GM19193 (cell line): ENCODE results near the gene IQCM.

ENCODE experiments used
- POLR2A ChIP-seq: IDR thresholded peaks from 4 replicates; pipeline ENCODE4 v1.6.1; 2011; ENCODE audit not compliant: insufficient read depth, insufficient read length; ENCODE audit errors: extremely low read depth

IQCM gene

DNA sequence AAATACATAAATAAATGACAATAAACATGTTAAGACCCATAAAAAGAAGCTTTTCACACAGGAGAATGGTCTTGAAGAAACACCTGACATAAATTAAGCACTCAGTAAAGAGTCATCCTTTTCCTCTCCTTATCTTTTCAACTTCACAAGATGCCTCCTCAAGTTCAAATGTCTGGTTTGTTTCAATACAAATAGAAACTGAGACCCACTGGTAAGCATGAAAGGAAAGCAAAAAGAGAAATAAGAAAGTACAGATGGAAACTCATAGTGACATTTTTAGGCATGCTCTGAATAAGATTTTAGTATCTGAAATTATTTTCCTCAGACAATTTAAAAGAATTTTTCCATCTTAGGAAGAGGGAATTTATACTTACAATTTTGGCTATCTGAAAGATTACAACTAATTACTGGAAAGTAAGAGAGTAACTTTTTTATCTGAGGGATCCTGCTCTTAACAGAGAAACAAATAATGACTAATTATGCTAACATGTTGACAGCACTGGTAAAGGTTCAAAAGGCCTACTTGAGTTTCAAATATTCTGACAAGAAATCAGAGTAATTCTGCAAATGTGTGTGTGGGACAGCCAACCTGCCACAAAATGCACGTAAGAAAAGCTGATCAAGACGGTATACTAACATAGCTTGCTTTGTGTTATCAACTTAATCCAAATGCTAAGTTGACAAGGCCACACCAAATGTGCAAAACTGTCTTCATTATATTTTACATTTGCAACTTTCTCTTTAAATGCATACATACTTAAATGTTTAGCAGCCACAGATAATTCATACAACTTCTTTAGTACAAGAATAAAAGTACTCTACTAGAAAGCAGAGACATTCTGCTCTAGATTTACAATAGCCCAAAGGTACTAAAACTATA is 113.0 kb downstream of the IQCM start:
- no peak for TF ChIP-seq POLR2A

DNA sequence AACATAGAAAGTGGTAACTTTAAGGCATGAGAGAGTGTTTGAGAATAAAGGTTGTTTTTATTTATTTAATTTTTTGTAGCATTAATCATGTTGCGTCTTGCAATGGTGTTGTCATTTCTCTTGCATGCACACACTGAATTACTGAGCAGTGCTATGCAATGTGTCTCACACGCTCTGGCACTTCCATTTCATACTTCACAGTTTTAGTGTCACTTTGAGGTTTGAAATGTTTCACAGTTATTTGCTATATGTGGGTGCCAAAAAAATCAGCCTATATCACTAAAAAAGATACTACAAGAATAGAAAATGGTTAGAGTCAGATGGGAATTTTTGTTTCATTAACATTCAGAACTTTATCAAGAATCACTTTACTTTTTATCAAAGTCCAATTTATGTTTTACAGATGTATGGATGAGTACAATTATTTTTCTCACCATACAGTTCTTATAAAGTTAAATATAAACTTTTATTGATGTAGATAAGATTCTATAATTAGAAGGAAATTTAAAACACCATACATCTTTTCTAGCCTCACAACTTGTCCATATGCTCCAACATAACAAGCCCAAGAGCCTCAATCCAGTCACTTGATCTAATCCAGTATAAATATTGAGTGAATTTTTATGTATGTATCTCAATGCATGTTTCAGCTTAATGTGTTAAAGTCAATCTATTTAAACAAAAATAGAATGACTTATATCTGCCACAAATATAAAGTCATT is 114.0 kb downstream of the IQCM start:
- no peak for TF ChIP-seq POLR2A

DNA sequence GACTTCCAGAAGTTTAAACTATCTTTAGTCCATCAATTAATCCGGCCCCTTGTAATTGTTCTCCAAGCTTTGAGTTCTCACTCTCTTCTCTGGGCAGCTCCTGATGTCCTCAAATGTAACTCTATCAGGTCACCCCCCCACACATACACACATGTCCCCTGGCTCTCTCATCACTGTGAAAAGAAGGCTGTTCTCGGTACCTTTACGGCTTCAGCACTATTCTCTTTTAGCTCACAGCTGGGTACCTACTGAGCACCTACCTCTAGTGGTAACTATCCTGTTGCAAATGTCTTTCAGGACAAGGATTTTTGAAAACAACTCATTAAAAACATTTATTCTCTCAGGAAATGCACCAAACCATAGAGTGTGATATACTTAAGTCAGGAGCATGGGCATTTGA is 115.4 kb downstream of the IQCM start:
- no peak for TF ChIP-seq POLR2A

DNA sequence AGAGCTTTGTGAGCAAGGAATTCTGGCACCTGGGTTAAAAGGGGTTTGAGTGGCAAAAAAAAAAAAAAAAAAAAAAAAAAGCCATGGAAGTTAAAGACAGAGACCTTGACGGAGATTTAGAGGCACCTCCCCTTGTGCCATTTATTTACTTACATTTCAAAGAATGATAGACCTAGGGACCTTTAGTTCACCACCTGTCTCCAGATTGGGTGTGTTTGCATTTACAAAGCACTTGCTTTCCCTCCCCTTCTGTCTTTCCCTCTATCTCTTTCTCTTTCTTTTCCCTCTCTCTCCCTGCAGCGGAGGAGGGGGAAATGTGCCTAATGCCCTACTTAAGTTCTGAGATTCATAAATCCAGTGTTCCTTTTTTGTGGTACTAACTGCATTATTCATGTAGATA is 116.0 kb downstream of the IQCM start:
- TF ChIP-seq POLR2A, result no peak

DNA sequence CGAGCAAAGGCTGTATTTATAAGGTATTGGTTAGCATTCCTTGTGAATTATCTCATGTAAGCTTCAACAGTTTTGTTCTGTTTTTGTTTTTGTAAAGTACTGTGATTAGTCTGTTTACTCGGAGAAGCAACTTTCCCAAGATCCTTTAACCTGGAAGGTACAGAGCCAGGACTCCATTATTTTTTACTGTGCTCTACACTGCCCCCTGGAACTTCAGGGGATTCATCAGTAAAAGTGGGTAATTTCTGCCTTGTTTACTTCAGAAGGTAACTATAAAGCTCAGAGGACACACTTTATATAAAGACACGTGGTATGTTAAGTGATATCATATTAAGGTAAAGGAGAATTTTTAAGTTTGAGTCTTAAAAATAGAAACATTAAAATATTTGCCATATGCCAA is 124.9 kb downstream of the IQCM start:
- no peak for TF ChIP-seq POLR2A

DNA sequence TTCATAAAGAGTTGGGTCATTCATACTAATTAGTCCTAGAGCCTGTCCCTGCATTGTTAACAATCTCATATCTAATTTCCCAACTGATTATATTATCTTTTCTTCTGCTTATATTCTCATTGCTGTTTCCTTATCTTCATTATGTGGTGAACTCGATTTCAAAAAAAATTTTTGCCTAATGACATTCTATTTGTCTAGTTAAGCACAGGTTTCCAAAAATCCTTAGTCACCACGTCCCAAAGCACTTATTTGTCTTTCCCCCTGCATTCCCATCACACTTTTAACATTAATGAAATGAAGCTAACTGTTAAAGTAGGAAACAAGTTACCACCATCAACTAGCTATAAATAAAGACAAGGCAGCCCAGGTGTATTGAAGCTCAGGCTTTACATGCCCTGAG is 131.1 kb downstream of the IQCM start:
- no peak for TF ChIP-seq POLR2A

DNA sequence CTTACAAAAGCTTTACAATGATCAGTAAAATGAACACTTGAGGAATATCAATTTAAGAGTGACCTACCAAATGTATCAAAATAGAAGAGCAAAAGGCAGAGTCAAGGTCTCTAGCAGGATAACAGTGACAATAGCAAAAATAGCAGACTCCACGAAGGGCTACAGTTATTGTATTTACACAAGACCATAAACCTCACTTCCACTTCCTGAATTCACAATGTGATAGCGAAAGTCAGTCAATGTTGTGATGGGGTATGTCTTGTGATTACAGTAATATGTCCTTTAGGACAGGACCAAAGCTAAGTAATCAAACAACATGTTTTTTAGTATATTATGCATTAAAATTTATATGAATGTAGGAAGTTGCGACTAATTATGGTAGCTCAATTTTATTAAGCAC is 139.6 kb downstream of the IQCM start:
- no peak for TF ChIP-seq POLR2A

DNA sequence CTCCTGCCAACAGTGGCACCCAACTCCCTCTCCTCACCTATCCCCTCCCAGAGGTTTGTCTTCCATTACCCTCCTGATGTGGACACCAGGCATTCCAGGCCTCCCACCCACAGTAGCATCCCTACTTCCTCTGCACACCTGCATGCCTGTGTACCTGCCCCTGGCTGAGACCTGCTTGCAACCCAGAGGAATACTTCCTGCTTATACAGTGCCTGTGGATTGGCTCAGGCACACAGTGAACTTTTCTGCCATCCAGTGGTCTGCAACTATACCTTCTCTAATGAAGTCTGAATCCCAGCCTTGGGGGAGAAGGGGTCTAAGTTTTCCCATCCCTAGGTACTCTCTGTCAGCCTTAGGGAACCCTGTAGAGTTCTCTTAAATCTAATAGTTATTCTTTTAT is 169.9 kb downstream of the IQCM start:
- no peak for TF ChIP-seq POLR2A

DNA sequence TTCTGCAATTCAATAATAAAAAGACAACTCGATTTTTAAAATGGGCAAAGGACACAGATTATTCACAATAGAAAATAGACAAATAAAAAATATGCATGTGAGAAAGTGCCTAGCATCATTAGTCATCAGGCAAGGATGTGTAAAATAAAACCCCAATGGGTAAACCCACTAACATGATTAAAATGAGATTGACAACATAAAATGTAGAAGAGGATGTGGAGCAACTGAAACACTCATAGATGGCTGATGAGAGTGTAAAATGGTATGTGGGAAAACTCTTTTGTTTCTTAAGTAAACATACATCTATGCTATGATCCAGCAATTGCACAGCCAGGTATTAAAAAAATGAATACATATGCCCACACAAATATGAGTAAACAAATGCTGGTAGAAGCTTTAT is 177.6 kb downstream of the IQCM start:
- no peak for TF ChIP-seq POLR2A

DNA sequence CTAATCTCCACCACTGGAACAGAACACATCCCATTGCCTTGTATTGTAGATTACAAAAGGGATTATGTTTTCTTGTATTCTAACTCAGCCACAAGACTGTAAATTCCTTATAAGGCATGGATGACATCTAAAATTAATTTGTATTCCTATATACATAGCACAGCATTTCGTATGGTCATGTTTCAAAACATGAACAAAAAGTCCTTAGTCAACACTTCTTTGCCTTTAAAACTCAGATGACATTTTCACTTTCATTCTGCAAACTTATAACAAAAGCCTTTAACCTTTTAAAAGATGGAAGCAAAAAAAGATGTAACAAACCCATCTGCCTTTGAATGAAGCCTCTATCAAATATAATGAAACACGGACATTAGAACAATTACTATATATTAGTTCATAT is 181.3 kb downstream of the IQCM start:
- TF ChIP-seq POLR2A, result no peak

DNA sequence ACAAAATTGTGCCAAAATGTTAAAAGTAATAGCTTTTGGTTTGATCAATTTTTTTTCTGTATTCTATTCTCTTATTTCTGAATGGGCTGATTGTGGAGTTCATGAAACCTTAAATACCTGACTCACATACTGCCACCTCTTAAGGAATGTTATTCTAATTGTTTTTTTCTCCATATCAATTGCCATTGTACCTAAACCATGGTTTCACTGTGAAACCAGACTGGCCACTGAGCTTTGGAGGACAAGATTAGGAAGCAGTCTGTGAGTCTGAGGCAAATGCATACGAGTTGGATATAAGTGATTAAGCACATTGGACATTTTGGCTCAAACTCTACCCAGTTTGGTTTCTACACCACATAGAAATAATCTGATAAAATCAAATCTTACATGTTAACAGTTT is 184.0 kb downstream of the IQCM start:
- TF ChIP-seq POLR2A, result no peak

DNA sequence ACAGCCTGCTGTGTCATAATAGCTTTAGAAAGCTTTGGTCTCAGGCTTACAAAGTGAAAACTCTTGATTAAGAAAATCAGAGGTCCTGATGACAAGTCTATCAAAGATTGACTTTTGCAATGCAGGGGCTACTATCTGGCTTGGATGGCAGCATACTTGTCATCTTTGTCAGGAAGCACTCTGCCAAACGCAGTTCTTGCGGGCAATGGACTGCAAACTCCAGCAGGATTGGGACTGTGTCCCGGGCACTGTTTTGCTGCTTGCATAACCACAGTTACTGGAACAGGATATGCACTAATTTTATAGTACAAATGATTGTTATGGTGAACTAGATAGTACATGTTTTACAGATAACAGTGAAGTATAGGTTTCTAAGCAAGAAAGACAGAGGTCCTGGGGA is 185.6 kb downstream of the IQCM start:
- no peak for TF ChIP-seq POLR2A

DNA sequence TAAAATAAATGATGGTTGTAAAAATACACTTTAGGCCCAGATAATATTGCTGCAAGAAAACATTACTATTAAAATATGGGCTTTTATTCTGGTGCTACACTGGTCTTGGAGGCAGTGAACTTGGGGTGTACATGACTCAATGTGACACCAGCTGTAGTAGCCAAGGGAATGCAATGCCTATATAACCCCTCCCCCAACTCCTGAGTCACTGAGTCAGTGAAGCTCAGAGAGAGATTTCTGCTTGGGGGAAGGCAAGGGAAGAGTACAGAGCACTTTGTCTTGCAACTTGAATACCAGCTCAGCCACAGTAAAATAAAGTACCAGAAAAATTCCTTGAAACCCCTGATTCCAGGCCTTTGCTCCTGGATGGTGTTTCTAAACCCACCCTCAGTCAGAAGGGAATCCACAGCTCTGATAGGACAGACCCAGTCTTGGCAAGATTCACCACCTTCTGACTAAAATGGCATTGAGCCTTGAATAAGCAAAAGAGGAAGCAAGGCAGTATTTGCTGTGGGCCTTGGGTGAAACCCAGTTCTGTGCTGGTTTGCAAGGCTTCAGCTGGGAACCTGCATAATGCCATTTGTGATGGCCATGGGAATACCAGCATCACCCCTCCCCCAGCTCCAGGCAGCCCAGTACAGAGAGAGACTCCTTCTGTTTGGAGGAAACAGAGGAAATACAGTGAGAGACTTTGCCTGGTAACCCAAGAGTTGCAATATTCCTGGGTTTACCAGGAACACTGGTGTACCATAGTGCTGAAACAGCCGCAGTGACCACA is 209.9 kb downstream of the IQCM start:
- no peak for TF ChIP-seq POLR2A

DNA sequence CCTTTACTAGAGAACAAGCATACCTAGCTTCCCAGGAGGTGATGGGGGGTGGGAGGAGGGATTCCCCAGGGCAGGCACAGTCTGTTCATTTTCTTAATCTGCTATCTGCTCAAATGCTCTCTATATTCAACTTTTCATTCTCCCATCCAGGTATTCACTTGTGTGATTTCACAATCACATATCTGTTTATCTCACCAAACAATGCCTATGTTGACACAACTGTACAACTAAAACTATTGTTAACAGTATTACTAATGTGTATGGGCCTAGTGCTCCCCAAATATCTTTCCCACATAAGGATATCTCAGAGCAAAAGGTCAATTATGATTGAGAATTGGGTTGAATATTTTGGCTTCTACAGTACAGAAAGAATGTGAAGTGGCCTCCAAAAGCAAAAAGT is 210.8 kb downstream of the IQCM start:
- TF ChIP-seq POLR2A, result no peak

DNA sequence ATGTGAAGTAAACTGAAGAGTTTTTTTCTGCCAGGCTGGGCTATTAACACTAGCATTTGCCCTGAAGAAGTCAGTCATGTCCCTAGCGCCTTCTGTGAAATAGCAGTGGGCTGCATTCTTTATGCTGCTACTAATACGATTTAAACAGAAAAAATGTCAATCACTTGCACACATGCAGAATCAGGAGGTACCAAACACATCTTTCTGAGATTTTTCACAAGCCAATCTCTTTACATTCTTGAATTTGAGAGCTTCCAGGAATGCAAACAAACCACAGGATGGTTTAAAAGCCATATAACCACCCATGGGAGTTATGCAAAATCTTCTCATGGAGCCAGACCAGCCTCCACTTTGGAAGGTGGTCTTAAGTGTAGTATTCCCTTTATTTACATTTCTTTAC is 220.1 kb downstream of the IQCM start:
- no peak for TF ChIP-seq POLR2A
